Lower lobe of right lung (tissue), 2 donors: Measurements from ENCODE around the gene PIP5K1B. TPM values are rescaled to one million over a fixed set of nuclear protein-coding genes. Genes with fewer than 3 reads are reported as not detected.

ENCODE experiments used
- ATAC-seq, 2 donors: fragments of 200-7000 bp; cut with Tn5 transposase; one replicate each; pipeline ENCODE4 v1.9.1; 2020 to 2022; ENCODE audit warnings: mild to moderate bottlenecking in 2 of 2, moderate library complexity in 2 of 2
- DNase-seq: peaks from one replicate; pipeline ENCODE4 v3.0.0-alpha.2; 2020
- H3K27ac ChIP-seq: fragments of 200-600 bp; one replicate; pipeline ENCODE4 v1.8.0; 2022
- H3K27me3 ChIP-seq: fragments of 200-600 bp; one replicate; pipeline ENCODE4 v1.8.0; 2022; ENCODE audit warnings: low read depth
- H3K36me3 ChIP-seq: fragments of 200-600 bp; one replicate; pipeline ENCODE4 v1.8.0; 2022; ENCODE audit warnings: mild to moderate bottlenecking
- H3K4me1 ChIP-seq: fragments of 200-600 bp; one replicate; pipeline ENCODE4 v1.8.0; 2022
- H3K4me3 ChIP-seq: fragments of 200-600 bp; one replicate; pipeline ENCODE4 v1.8.0; 2022; ENCODE audit warnings: mild to moderate bottlenecking
- H3K9me3 ChIP-seq: fragments of 200-600 bp; one replicate; pipeline ENCODE4 v1.8.0; 2022
- CTCF ChIP-seq: fragments of 200-600 bp; IDR thresholded peaks from one replicate; pipeline ENCODE4 v1.8.0; 2022; ENCODE audit warnings: antibody characterized with exemption, mild to moderate bottlenecking
- intact Hi-C: fragments of 100-400 bp; cut with DNase I; formaldehyde crosslinking; loops from one replicate; pipeline ENCODE4 v1.11.0; 2022
- total RNA-seq: library from RNA; stranded (reverse); fragmentation: NEBNext Ultra II Directional; extraction: Animal tissue kit (Norgen Biotek cat#: 25700); gene quantifications from one replicate; pipeline ENCODE4 v1.2.1, GENCODE V29; 2021
- donor health status: DM: no; HTN: yes; CAD: no; lungs with severe emphysema.

Gene PIP5K1B
- total RNA-seq, 1 donor from 2014 or later = 35.9 TPM

- ATAC-seq = no peak
- DNase-seq = no peak
- no peaks in the 10 kb centered on the region for H3K9me3 ChIP-seq
- no peaks in the 10 kb centered on the region for H3K36me3 ChIP-seq
- intact Hi-C loops = no loop called here
- H3K27me3 ChIP-seq = no peaks in the 10 kb centered on the region
- H3K27ac ChIP-seq = no peak overlapping the region
- H3K4me3 ChIP-seq = no peak overlapping the region
- peaks cover 6% of the 10 kb centered on the region for H3K4me1 ChIP-seq
- no peak for TF ChIP-seq CTCF
Observed at GRCh38 chr9:68947015-68947414, 242.0 kb downstream of the PIP5K1B start.

- Histone ChIP-seq H3K4me1 (peaks cover 6% of the 10 kb centered on the region), H3K4me3 (no peak overlapping the region), H3K27ac (no peak overlapping the region), H3K9me3 (no peaks in the 10 kb centered on the region), H3K27me3 (no peaks in the 10 kb centered on the region), H3K36me3 (no peaks in the 10 kb centered on the region)
- ATAC-seq (no peak), DNase-seq (no peak)
- intact Hi-C loops = no loop called here
- TF ChIP-seq CTCF = no peak
Observed at GRCh38 chr9:68947842-68948569, 243.0 kb downstream of the PIP5K1B start.

- no peak for ATAC-seq
- TF ChIP-seq CTCF = no peak
- intact Hi-C loops = no loop called here
- no peaks in the 10 kb centered on the region for H3K9me3 ChIP-seq
- DNase-seq = no peak
- H3K4me3 ChIP-seq = no peak overlapping the region
- H3K27me3 ChIP-seq = no peaks in the 10 kb centered on the region
- H3K27ac ChIP-seq = no peak overlapping the region
- no peaks in the 10 kb centered on the region for H3K36me3 ChIP-seq
- peaks cover 6% of the 10 kb centered on the region for H3K4me1 ChIP-seq
Observed at GRCh38 chr9:68949271-68950000, 244.4 kb downstream of the PIP5K1B start.

GRCh38 chr9:68950188-68950587 lies 245.1 kb downstream of the PIP5K1B start:
- Histone ChIP-seq H3K36me3 (no peaks in the 10 kb centered on the region), H3K4me3 (no peak overlapping the region), H3K9me3 (no peaks in the 10 kb centered on the region), H3K4me1 (peaks cover 6% of the 10 kb centered on the region), H3K27ac (no peak overlapping the region), H3K27me3 (no peaks in the 10 kb centered on the region)
- intact Hi-C loops = no loop called here
- no peak for TF ChIP-seq CTCF
- DNase-seq (no peak), ATAC-seq (peak; percentile 78 to 80)

GRCh38 chr9:68950689-68951088 lies 245.6 kb downstream of the PIP5K1B start:
- H3K9me3 ChIP-seq = no peaks in the 10 kb centered on the region
- intact Hi-C loops = no loop called here
- no peaks in the 10 kb centered on the region for H3K36me3 ChIP-seq
- H3K27ac ChIP-seq = no peak overlapping the region
- no peaks in the 10 kb centered on the region for H3K27me3 ChIP-seq
- no peak for ATAC-seq
- H3K4me3 ChIP-seq = no peak overlapping the region
- TF ChIP-seq CTCF = no peak
- peaks cover 10% of the 10 kb centered on the region for H3K4me1 ChIP-seq
- no peak for DNase-seq
